ENCODE measurements around the gene TYRP1. TPM values are rescaled to one million over a fixed set of nuclear protein-coding genes. Genes with fewer than 3 reads are reported as not detected.

Gene TYRP1
- total RNA-seq, 1 experiment from 2014 or later: 1.5 TPM

- POLR2A ChIA-PET (ENCODE audit: low non-redundant PET): no interaction called here
- intact Hi-C loops (cut with micrococcal nuclease; ENCODE audit: unreplicated experiment): no loop called here
- peaks cover 9% of the 10 kb centered on the region for H3K4me1 ChIP-seq (ENCODE audit: insufficient read depth, low read length, poor library complexity, severe bottlenecking)
- H3K36me3 ChIP-seq (ENCODE audit: insufficient read depth, low read length, poor library complexity, severe bottlenecking): no peaks in the 10 kb centered on the region
- H3K27me3 ChIP-seq (replicated peaks; ENCODE audit: insufficient read depth, low read depth, low read length, poor library complexity): no peaks in the 10 kb centered on the region
- H3K9me3 ChIP-seq (ENCODE audit: low read depth, low read length, poor library complexity, severe bottlenecking): no peaks in the 10 kb centered on the region
- no peak for TF ChIP-seq CTCF (conservative IDR thresholded peaks at IDR 0.05; ENCODE audit: low read depth, low read length)
- TF ChIP-seq EZH2 (IDR thresholded peaks at IDR 0.05; ENCODE audit: borderline replicate concordance, low read depth, low read length, poor library complexity, severe bottlenecking): no peak
- CTCF ChIA-PET: no interaction called here
- no TSS peak for BruUV-seq (replicated peaks)
- H3K4me3 ChIP-seq (ENCODE audit: low read depth, low read length, poor library complexity, severe bottlenecking): no peak overlapping the region
- no peak for DNase-seq (ENCODE audit: low spot score)
- H3K27ac ChIP-seq (ENCODE audit: low read depth, low read length, poor library complexity, severe bottlenecking): no peak overlapping the region
Observed at GRCh38 chr9:12680757-12681156, 12.4 kb upstream of the TYRP1 start.

DNA sequence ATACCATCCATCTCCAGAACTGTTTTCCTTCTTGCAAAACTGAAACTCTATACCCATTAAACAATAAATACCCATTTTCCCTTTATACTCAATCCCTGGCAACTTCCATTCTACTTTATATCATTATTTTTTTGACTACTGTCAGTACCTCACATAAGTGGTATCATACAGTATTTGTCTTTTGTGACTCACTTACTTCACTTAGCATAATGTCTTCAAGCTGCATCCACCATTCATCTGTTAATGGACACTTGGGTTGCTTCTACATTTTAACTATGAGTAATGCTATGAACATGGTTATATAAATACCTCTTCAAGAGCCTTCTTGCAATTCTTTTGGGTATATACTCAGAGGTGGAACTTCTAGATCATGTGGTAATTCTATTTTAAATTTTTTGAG lies 11.6 kb upstream of the TYRP1 start:
- intact Hi-C loops (cut with micrococcal nuclease; ENCODE audit: unreplicated experiment): no loop called here
- no TSS peak for BruUV-seq (replicated peaks)
- no peak overlapping the region for H3K4me3 ChIP-seq (ENCODE audit: low read depth, low read length, poor library complexity, severe bottlenecking)
- no peaks in the 10 kb centered on the region for H3K27me3 ChIP-seq (replicated peaks; ENCODE audit: insufficient read depth, low read depth, low read length, poor library complexity)
- no peak overlapping the region for H3K27ac ChIP-seq (ENCODE audit: low read depth, low read length, poor library complexity, severe bottlenecking)
- ChIA-PET POLR2A (ENCODE audit: low non-redundant PET) (no interaction called here), CTCF (no interaction called here)
- TF ChIP-seq EZH2 (IDR thresholded peaks at IDR 0.05; ENCODE audit: borderline replicate concordance, low read depth, low read length, poor library complexity, severe bottlenecking) (no peak), CTCF (conservative IDR thresholded peaks at IDR 0.05; ENCODE audit: low read depth, low read length) (no peak)
- H3K36me3 ChIP-seq (ENCODE audit: insufficient read depth, low read length, poor library complexity, severe bottlenecking): no peaks in the 10 kb centered on the region
- no peaks in the 10 kb centered on the region for H3K9me3 ChIP-seq (ENCODE audit: low read depth, low read length, poor library complexity, severe bottlenecking)
- H3K4me1 ChIP-seq (ENCODE audit: insufficient read depth, low read length, poor library complexity, severe bottlenecking): peaks cover 9% of the 10 kb centered on the region
- no peak for DNase-seq (ENCODE audit: low spot score)

- DNase-seq (ENCODE audit: low spot score): no peak
- no peaks in the 10 kb centered on the region for H3K9me3 ChIP-seq (ENCODE audit: low read depth, low read length, poor library complexity, severe bottlenecking)
- no TSS peak for BruUV-seq (replicated peaks)
- intact Hi-C loops (cut with micrococcal nuclease; ENCODE audit: unreplicated experiment): no loop called here
- H3K4me3 ChIP-seq (ENCODE audit: low read depth, low read length, poor library complexity, severe bottlenecking): no peak overlapping the region
- TF ChIP-seq EZH2 (IDR thresholded peaks at IDR 0.05; ENCODE audit: borderline replicate concordance, low read depth, low read length, poor library complexity, severe bottlenecking): no peak
- TF ChIP-seq CTCF (conservative IDR thresholded peaks at IDR 0.05; ENCODE audit: low read depth, low read length): no peak
- no peak overlapping the region for H3K27ac ChIP-seq (ENCODE audit: low read depth, low read length, poor library complexity, severe bottlenecking)
- H3K36me3 ChIP-seq (ENCODE audit: insufficient read depth, low read length, poor library complexity, severe bottlenecking): no peaks in the 10 kb centered on the region
- ChIA-PET CTCF (no interaction called here), POLR2A (ENCODE audit: low non-redundant PET) (no interaction called here)
- H3K4me1 ChIP-seq (ENCODE audit: insufficient read depth, low read length, poor library complexity, severe bottlenecking): peaks cover 8% of the 10 kb centered on the region
- H3K27me3 ChIP-seq (replicated peaks; ENCODE audit: insufficient read depth, low read depth, low read length, poor library complexity): no peaks in the 10 kb centered on the region
Observed at GRCh38 chr9:12684974-12685373, 8.2 kb upstream of the TYRP1 start.

Measured in A673 (cell line).